ENCODE results near the gene OXLD1.

DNA sequence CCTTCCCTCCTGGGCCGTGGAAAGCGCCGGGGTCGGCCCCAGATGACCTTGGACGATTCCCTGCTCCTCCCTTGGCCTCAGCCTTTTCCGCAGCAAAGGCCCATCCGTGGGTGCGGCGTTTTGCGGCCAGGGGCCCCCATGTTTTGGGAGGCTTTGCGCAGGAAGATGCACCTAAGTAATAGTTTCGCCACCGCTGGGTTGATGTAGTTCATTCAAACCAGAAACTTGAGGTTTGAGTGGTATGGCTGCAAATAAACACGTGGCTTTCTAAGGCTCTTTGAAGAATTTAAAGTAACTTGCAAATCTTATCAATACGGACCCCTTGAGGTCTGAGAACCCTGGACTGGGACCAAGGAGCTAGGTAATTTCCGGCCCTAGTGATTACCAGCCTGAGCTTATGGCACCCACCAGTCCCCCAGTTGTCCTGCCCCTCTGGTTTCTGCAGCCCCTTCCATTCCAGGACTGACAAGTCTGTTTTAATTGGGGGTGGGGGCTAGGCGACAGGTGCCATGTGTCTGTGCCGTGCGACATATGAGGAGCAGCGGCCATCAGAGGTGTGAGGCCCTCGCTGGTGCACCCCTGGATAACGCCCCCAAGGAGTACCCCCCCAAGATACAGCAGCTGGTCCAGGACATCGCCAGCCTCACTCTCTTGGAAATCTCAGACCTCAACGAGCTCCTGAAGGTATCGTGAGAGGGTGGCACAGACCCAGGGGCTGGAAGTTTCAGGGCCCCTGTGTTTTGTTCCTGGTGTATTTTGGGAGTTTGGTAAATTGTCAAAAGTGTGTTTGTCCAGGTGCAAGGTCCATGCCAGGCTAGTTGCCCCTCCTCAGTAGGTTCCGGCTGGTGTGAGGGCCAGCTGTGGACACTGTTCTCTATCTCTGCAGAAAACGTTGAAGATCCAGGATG lies 37.6 kb upstream of the OXLD1 start:
- TF ChIP-seq POLR2AphosphoS5 (IDR thresholded peaks at IDR 0.05; ENCODE audit: low read depth, low read length), result peak; percentile 17; the same call in 1 of the 2 replicates
- no peak for TF ChIP-seq ATF3 (IDR thresholded peaks at IDR 0.05)
- TF ChIP-seq, protein P1, sequence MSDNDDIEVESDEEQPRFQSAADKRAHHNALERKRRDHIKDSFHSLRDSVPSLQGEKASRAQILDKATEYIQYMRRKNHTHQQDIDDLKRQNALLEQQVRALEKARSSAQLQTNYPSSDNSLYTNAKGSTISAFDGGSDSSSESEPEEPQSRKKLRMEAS (IDR thresholded peaks at IDR 0.05), result no peak
- no peak for TF ChIP-seq POLR2A (IDR thresholded peaks at IDR 0.05; ENCODE audit: borderline replicate concordance, extremely low read depth, insufficient read depth, insufficient read length)
- TF ChIP-seq ZNF274 (IDR thresholded peaks at IDR 0.05; ENCODE audit: low read depth, low read length), result no peak
- TF ChIP-seq, protein P2, sequence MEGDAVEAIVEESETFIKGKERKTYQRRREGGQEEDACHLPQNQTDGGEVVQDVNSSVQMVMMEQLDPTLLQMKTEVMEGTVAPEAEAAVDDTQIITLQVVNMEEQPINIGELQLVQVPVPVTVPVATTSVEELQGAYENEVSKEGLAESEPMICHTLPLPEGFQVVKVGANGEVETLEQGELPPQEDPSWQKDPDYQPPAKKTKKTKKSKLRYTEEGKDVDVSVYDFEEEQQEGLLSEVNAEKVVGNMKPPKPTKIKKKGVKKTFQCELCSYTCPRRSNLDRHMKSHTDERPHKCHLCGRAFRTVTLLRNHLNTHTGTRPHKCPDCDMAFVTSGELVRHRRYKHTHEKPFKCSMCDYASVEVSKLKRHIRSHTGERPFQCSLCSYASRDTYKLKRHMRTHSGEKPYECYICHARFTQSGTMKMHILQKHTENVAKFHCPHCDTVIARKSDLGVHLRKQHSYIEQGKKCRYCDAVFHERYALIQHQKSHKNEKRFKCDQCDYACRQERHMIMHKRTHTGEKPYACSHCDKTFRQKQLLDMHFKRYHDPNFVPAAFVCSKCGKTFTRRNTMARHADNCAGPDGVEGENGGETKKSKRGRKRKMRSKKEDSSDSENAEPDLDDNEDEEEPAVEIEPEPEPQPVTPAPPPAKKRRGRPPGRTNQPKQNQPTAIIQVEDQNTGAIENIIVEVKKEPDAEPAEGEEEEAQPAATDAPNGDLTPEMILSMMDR (IDR thresholded peaks at IDR 0.05 in 2 of 3, conservative IDR thresholded peaks at IDR 0.05 in 1 of 3; ENCODE audit: borderline replicate concordance in 1 of 3, insufficient read depth in 1 of 3, low read depth in 2 of 3, low read length in 2 of 3), result no peak
- no peak for TF ChIP-seq SP1 (IDR thresholded peaks at IDR 0.05; ENCODE audit: low read depth)
- TF ChIP-seq EZH2phosphoT487 (IDR thresholded peaks at IDR 0.05; ENCODE audit: borderline replicate concordance), result no peak
- no peak for TF ChIP-seq RAD21 (IDR thresholded peaks at IDR 0.05; ENCODE audit: low read depth)
- TF ChIP-seq YY1 (IDR thresholded peaks at IDR 0.05; ENCODE audit: extremely low read depth, insufficient replicate concordance, low read depth, low read length), result no peak
- no peak for TF ChIP-seq REST (IDR thresholded peaks at IDR 0.05; ENCODE audit: low read depth)
- TF ChIP-seq SRF (IDR thresholded peaks at IDR 0.05; ENCODE audit: low read depth), result no peak
- TF ChIP-seq FOSL1 (IDR thresholded peaks at IDR 0.05; ENCODE audit: low read depth), result no peak
- TF ChIP-seq EZH2 (IDR thresholded peaks at IDR 0.05), result no peak

Data from HCT116 (cell line).